IMR-90 (cell line): ENCODE data around the gene C22orf42. TPM values are rescaled to one million over a fixed set of nuclear protein-coding genes. Genes with fewer than 3 reads are reported as not detected.
"Not testable (repeated sequence)": the region's sequence is repeated elsewhere in the genome, so short reads cannot be mapped to it uniquely, and the experiment has no call there.

Experiments used
- ATAC-seq: fragments of 200-7000 bp; cut with Tn5 transposase; 2 replicates; pipeline ENCODE4 v1.9.1; 2020; ENCODE audit warnings: low read depth, mild to moderate bottlenecking, moderate library complexity
- BruUV-seq: library from RNA; stranded (reverse); fragments of 400-500 nt; replicated peaks from 2 replicates; lab custom pipeline; 2021; lab: Mats Ljungman, UMichigan
- CTCF ChIA-PET: fragments of 300-600 bp; formaldehyde crosslinking; extraction: SDS; loops from one replicate; lab custom pipeline; 2021; ENCODE audit warnings: antibody characterized with exemption; lab: Yijun Ruan, JAX
- POLR2A ChIA-PET: fragments of 300-600 bp; sonication (Branson Sonifier 250); formaldehyde crosslinking; loops from one replicate; lab custom pipeline; 2022; ENCODE audit warnings: antibody characterized with exemption; ENCODE audit not compliant: unreplicated experiment; lab: Charles Lee
- DNase-seq: peaks from one replicate; pipeline ENCODE4 v3.0.0; 2013
- H2AFZ ChIP-seq: replicated peaks from 2 replicates; pipeline ENCODE3; 2013; ENCODE audit warnings: low read length, mild to moderate bottlenecking; ENCODE audit not compliant: poor library complexity
- H2AK5ac ChIP-seq: 2 replicates; pipeline ENCODE4 v1.6.1; 2013; ENCODE audit warnings: low read depth, low read length, inconsistent platforms
- H2AK9ac ChIP-seq: replicated peaks from 2 replicates; pipeline ENCODE3; 2013; ENCODE audit warnings: mild to moderate bottlenecking, low read depth, low read length, moderate library complexity; ENCODE audit not compliant: poor library complexity
- H2BK120ac ChIP-seq: 2 replicates; pipeline ENCODE4 v1.6.1; 2013; ENCODE audit warnings: low read depth, low read length, inconsistent platforms
- H2BK15ac ChIP-seq: 3 replicates; pipeline ENCODE4 v1.6.1; 2013; ENCODE audit warnings: low read depth, low read length, inconsistent platforms
- H2BK20ac ChIP-seq: 2 replicates; pipeline ENCODE4 v1.6.1; 2013; ENCODE audit warnings: low read depth, mild to moderate bottlenecking, inconsistent platforms, low read length, moderate library complexity
- H2BK5ac ChIP-seq: 2 replicates; pipeline ENCODE4 v1.6.1; 2013; ENCODE audit warnings: mild to moderate bottlenecking, low read depth, low read length, inconsistent platforms; ENCODE audit not compliant: poor library complexity, severe bottlenecking
- H3K14ac ChIP-seq: replicated peaks from 2 replicates; pipeline ENCODE4 v1.6.1; 2013; ENCODE audit warnings: low read depth, low read length, inconsistent platforms
- H3K18ac ChIP-seq: 2 replicates; pipeline ENCODE4 v1.6.1; 2013; ENCODE audit warnings: low read depth, low read length, control low read depth
- H3K23ac ChIP-seq: 2 replicates; pipeline ENCODE4 v1.6.1; 2013; ENCODE audit warnings: low read depth, low read length, inconsistent platforms
- H3K27ac ChIP-seq: 2 replicates; pipeline ENCODE4 v1.5.1; 2013; ENCODE audit warnings: mild to moderate bottlenecking, control low read depth, low read length; ENCODE audit not compliant: insufficient read depth
- H3K27me3 ChIP-seq: 2 replicates; pipeline ENCODE4 v1.6.1; 2013; ENCODE audit warnings: low read length; ENCODE audit not compliant: control insufficient read depth, insufficient read depth
- H3K36me3 ChIP-seq: 2 replicates; pipeline ENCODE4 v1.6.1; 2013; ENCODE audit warnings: low read length, mixed read lengths; ENCODE audit not compliant: control insufficient read depth, insufficient read depth
- H3K4ac ChIP-seq: 2 replicates; pipeline ENCODE4 v1.6.1; 2013; ENCODE audit warnings: low read depth, low read length, inconsistent platforms
- H3K4me1 ChIP-seq: 2 replicates; pipeline ENCODE4 v1.6.1; 2013; ENCODE audit warnings: low read length, mixed read lengths; ENCODE audit not compliant: control insufficient read depth, insufficient read depth
- H3K4me2 ChIP-seq: 2 replicates; pipeline ENCODE4 v1.6.1; 2013; ENCODE audit warnings: low read depth, mild to moderate bottlenecking, control low read depth, low read length, moderate library complexity
- H3K4me3 ChIP-seq: 2 replicates; pipeline ENCODE4 v1.5.1; 2013; ENCODE audit warnings: low read depth, mild to moderate bottlenecking, control low read depth, low read length, moderate library complexity; ENCODE audit not compliant: insufficient read depth
- H3K56ac ChIP-seq: 2 replicates; pipeline ENCODE4 v1.6.1; 2013; ENCODE audit warnings: low read length, inconsistent platforms; ENCODE audit not compliant: insufficient read depth; ENCODE audit errors: extremely low read depth
- H3K79me1 ChIP-seq, 2 experiments: 2 replicates each; pipeline ENCODE4 v1.6.1; 2013; ENCODE audit warnings: low read length in 2 of 2, inconsistent platforms in 1 of 2, low read depth in 1 of 2
- H3K9ac ChIP-seq: 2 replicates; pipeline ENCODE4 v1.6.1; 2013; ENCODE audit warnings: low read depth, low read length, control low read depth
- H3K9me1 ChIP-seq: 2 replicates; pipeline ENCODE4 v1.6.1; 2013; ENCODE audit warnings: low read length, inconsistent platforms; ENCODE audit not compliant: insufficient read depth
- H3K9me3 ChIP-seq: 2 replicates; pipeline ENCODE4 v1.6.1; 2013; ENCODE audit warnings: low read length; ENCODE audit not compliant: control insufficient read depth, insufficient read depth
- H4K20me1 ChIP-seq: 2 replicates; pipeline ENCODE4 v1.6.1; 2013; ENCODE audit warnings: low read length, inconsistent platforms; ENCODE audit not compliant: insufficient read depth
- H4K5ac ChIP-seq: 2 replicates; pipeline ENCODE4 v1.6.1; 2013; ENCODE audit warnings: mild to moderate bottlenecking, low read depth, low read length, control low read depth
- H4K8ac ChIP-seq, 2 experiments: 2 replicates each; pipeline ENCODE4 v1.6.1; 2013; ENCODE audit warnings: low read depth in 2 of 2, low read length in 2 of 2, control low read depth in 1 of 2, inconsistent platforms in 1 of 2
- H4K91ac ChIP-seq: 2 replicates; pipeline ENCODE4 v1.6.1; 2013; ENCODE audit warnings: low read depth, low read length, inconsistent platforms; ENCODE audit not compliant: insufficient read depth
- WGBS, 2 experiments: methylation state at CpG; one replicate each; pipeline versions ENCODE4 v1.1.5 to v1.1.7; 2013; ENCODE audit warnings: missing lambda C conversion rate in 2 of 2; ENCODE audit not compliant: insufficient read length in 1 of 2; ENCODE audit errors: extremely low coverage in 2 of 2; 5-methylcytosine and 5-hydroxymethylcytosine counted together
- dilution Hi-C: fragments of 300-500 bp; cut with HindIII; formaldehyde crosslinking; loops from one replicate; pipeline ENCODE4 v1.14.3; 2018; ENCODE audit warnings: low sequenced_read_pairs; ENCODE audit not compliant: unreplicated experiment
- in situ Hi-C: fragments of 300-500 bp; cut with MboI; formaldehyde crosslinking; loops from 3 replicates; pipeline ENCODE4 v1.14.3; 2019; ENCODE audit warnings: low sequenced_read_pairs, inconsistent platforms, mixed read lengths
- intact Hi-C: fragments of 100-400 bp; cut with micrococcal nuclease; formaldehyde crosslinking; loops from 2 replicates; pipeline ENCODE4 v1.10.0; 2022
- polyA plus RNA-seq, 3 experiments: library from polyadenylated mRNA; depleted of rRNA; stranded (reverse); fragments of >200 nt; gene quantifications; 2 replicates each; pipeline ENCODE4 v1.2.3, GENCODE V29; 2012; ENCODE audit warnings: low replicate concordance in 1 of 3
- total RNA-seq: library from RNA; depleted of rRNA; stranded (reverse); fragments of >200 nt; gene quantifications from 2 replicates; pipeline ENCODE4 v1.2.3, GENCODE V29; 2012

The C22orf42 gene
- total and polyA plus RNA-seq, 2 of the 4 experiments (the other 2 are of a cell fraction) = not detected

DNA sequence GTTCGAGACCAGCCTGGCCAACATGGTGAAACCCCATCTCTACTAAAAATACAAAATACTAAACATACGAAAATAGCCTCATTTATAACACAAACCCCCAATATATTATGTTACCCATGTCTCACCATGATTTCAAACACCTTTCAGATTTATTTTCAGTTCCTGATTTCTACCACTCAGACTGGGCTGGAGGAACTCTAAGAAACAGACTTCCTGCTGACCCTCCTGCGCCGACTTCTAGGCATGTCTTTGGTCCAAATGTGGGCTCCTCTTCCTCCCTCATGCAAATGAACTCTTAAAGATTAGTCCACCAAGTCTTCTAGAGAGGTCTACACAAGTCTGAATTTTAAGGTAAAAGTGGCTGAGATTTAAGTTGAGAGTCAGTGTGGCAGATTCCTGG lies 10.7 kb downstream of the C22orf42 start:
- H3K56ac ChIP-seq, dilution Hi-C loops, H2AFZ ChIP-seq, H3K4me3 ChIP-seq, in situ Hi-C loops, H3K4me1 ChIP-seq, CTCF ChIA-PET, DNase-seq, H4K5ac ChIP-seq, H3K18ac ChIP-seq, H3K27ac ChIP-seq, POLR2A ChIA-PET, H3K79me1 ChIP-seq, H4K20me1 ChIP-seq, H3K9me1 ChIP-seq, H2AK9ac ChIP-seq, H3K14ac ChIP-seq, H3K4me2 ChIP-seq, H4K8ac ChIP-seq, H3K9ac ChIP-seq, H4K91ac ChIP-seq, H3K27me3 ChIP-seq, H2AK5ac ChIP-seq, ATAC-seq, H3K23ac ChIP-seq, H3K36me3 ChIP-seq, intact Hi-C loops, BruUV-seq, H2BK20ac ChIP-seq, H3K9me3 ChIP-seq, H2BK5ac ChIP-seq, H3K4ac ChIP-seq, H2BK15ac ChIP-seq, H2BK120ac ChIP-seq: not testable (repeated sequence)
- WGBS, 2 experiments = 43% methylated on average over 1 of the region's 4 CpGs; no CpG with 5 or more reads in 1 of the 2 experiments

DNA sequence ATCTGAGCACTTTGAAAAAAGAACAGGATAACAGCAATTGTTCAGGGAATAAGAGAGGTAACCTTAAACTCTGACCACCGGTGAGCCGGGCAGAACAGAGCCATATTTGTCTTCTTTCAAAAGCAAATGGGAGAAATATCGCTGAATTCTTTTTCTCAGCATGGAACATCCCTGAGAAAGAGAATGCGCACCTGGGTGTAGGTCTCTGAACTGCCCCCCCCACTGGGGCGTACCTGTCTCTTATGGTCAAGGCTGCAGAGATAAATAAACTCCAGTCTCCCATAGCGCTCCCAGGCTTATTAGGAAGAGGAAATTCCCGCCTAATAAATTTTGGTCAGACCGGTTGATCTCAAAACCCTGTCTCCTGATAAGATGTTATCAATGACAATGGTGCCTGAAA lies 12.0 kb downstream of the C22orf42 start:
- H3K27ac ChIP-seq, H3K36me3 ChIP-seq, H3K18ac ChIP-seq, H2AK9ac ChIP-seq, H3K9me3 ChIP-seq, H3K4ac ChIP-seq, H3K9ac ChIP-seq, H3K4me2 ChIP-seq, dilution Hi-C loops, H2AK5ac ChIP-seq, H3K14ac ChIP-seq, intact Hi-C loops, BruUV-seq, H2BK20ac ChIP-seq, H3K4me3 ChIP-seq, H2AFZ ChIP-seq, POLR2A ChIA-PET, DNase-seq, H3K23ac ChIP-seq, H4K8ac ChIP-seq, CTCF ChIA-PET, ATAC-seq, in situ Hi-C loops, H4K91ac ChIP-seq, H3K79me1 ChIP-seq, H3K9me1 ChIP-seq, H2BK5ac ChIP-seq, H3K4me1 ChIP-seq, H4K20me1 ChIP-seq, H3K27me3 ChIP-seq, H3K56ac ChIP-seq, H2BK120ac ChIP-seq, H4K5ac ChIP-seq, H2BK15ac ChIP-seq: not testable (repeated sequence)
- 75% methylated on average over 2 of the region's 8 CpGs; no CpG with 5 or more reads in 1 of the 2 experiments for WGBS, 2 experiments
